NCI-H1436 (cell line): Measurements from ENCODE around the gene JMY.

Experiments used
- DNase-seq: peaks from one replicate; lab custom pipeline; 2025; lab: John Stamatoyannopoulos, UW

Gene JMY

GRCh38 chr5:79235634-79236361 is at the start of gene JMY:
JMY (plus strand) TSS chr5:79236131; CDS start chr5:79236651, 520 bp downstream.
- DNase-seq = peak; percentile 72

GRCh38 chr5:79186455-79186854 is 49.5 kb upstream of the JMY start:
- DNase-seq = no peak

- no peak for DNase-seq
These were observed 46.3 kb upstream of the JMY start for GRCh38 chr5:79189439-79190234.

- no peak for DNase-seq
These were observed 45.7 kb upstream of the JMY start for GRCh38 chr5:79190235-79190529.

GRCh38 chr5:79191457-79191856 is 44.5 kb upstream of the JMY start:
- DNase-seq = no peak

GRCh38 chr5:79193643-79194042 is 42.3 kb upstream of the JMY start:
- no peak for DNase-seq

GRCh38 chr5:79200573-79201183 is 35.3 kb upstream of the JMY start:
- DNase-seq = no peak

- DNase-seq = no peak
These were observed 34.7 kb upstream of the JMY start for GRCh38 chr5:79201206-79201605.

GRCh38 chr5:79202076-79202475 is 33.9 kb upstream of the JMY start:
- no peak for DNase-seq

GRCh38 chr5:79205965-79206364 is 30.0 kb upstream of the JMY start:
- no peak for DNase-seq

- no peak for DNase-seq
These were observed 29.4 kb upstream of the JMY start for GRCh38 chr5:79206541-79206940.

- no peak for DNase-seq
These were observed 26.4 kb upstream of the JMY start for GRCh38 chr5:79209505-79209904.

- no peak for DNase-seq
These were observed 11.5 kb upstream of the JMY start for GRCh38 chr5:79224286-79224984.

- no peak for DNase-seq
These were observed 10.9 kb upstream of the JMY start for GRCh38 chr5:79225026-79225425.

- DNase-seq = no peak
These were observed 10.5 kb upstream of the JMY start for GRCh38 chr5:79225441-79225840.

GRCh38 chr5:79227484-79228025 is 8.4 kb upstream of the JMY start:
- no peak for DNase-seq

- no peak for DNase-seq
These were observed 6.4 kb upstream of the JMY start for GRCh38 chr5:79229357-79230174.

- no peak for DNase-seq
These were observed 684 bp upstream of the JMY start for GRCh38 chr5:79235261-79235633.

- DNase-seq = no peak
These were observed 535 bp downstream of the JMY start for GRCh38 chr5:79236362-79236969.

GRCh38 chr5:79236970-79237739 is 1.2 kb downstream of the JMY start:
- DNase-seq = no peak
